ENCODE results near the gene GPR171.

DNA sequence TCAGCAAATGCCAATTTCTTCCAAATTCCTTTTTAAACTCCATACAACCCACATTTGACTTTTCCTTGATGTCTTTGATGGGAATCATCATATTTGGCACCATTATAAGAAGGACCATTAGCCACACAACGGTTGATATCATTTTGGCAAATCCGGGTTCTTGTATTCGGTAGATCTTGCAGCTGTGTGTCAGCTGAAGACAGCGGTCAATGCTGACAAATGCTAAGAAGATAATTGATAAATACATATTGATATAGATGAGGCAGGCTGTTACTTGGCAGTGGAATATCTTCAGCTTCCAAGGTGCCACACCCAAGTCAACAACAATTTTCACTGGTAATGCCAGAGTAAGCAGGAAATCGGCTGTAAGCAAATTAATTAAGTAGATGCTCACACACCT lies 4.2 kb downstream of the GPR171 start:
- TF ChIP-seq, protein P1, sequence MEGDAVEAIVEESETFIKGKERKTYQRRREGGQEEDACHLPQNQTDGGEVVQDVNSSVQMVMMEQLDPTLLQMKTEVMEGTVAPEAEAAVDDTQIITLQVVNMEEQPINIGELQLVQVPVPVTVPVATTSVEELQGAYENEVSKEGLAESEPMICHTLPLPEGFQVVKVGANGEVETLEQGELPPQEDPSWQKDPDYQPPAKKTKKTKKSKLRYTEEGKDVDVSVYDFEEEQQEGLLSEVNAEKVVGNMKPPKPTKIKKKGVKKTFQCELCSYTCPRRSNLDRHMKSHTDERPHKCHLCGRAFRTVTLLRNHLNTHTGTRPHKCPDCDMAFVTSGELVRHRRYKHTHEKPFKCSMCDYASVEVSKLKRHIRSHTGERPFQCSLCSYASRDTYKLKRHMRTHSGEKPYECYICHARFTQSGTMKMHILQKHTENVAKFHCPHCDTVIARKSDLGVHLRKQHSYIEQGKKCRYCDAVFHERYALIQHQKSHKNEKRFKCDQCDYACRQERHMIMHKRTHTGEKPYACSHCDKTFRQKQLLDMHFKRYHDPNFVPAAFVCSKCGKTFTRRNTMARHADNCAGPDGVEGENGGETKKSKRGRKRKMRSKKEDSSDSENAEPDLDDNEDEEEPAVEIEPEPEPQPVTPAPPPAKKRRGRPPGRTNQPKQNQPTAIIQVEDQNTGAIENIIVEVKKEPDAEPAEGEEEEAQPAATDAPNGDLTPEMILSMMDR (IDR thresholded peaks at IDR 0.05) = no peak
- no peak for TF ChIP-seq POLR2A (IDR thresholded peaks at IDR 0.05)

All from esophagus squamous epithelium (tissue), 4 donors.